ENCODE data around the gene TRAF2. TPM values are rescaled to one million over a fixed set of nuclear protein-coding genes. Genes with fewer than 3 reads are reported as not detected.
A peak's percentile ranks its signal among the peaks of the same experiment; 100 is the strongest.

The TRAF2 gene
- polyA plus RNA-seq, 4 donors, result 6.4 to 16.3 (median 13.3) TPM

DNA sequence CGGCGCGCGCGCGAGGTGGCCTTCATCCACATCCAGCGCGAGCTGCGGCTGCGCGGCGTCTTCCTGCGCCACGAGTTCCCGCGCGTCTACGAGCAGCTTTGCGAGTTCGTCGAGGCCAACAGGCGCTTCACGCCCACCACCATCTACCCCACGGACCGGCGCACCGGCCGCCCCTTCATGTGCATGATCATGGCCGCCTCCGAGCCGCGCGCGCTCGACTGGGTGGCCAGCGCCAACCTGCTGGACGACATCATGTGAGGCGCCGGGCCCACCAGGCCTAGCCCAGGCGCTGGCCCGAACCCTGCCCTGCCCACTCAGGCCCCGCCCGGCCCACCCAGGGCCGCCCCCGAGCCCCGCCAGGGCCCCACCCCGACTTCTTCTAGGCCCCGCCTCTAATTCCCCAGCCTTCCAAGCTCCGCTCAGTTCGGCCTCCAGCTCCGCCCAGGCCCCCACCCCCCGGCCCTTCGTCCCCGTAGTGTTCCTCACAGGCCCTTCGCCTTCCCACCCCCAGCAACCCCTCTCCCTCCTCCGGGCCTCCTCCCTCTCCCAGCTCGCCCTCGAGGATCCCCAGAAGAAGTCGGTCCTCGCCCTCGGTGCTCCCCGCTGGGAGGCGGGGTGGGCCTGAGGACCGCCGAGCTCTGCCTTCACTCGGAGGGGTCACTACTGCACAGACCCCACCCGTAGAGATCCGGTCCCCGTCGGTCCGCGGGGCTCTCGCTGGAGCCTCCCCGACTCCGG, 39.1 kb upstream of the TRAF2 start:
- DNase-seq (ENCODE audit: low read depth in 4 of 4, low spot score in 3 of 4), result no peak

DNA sequence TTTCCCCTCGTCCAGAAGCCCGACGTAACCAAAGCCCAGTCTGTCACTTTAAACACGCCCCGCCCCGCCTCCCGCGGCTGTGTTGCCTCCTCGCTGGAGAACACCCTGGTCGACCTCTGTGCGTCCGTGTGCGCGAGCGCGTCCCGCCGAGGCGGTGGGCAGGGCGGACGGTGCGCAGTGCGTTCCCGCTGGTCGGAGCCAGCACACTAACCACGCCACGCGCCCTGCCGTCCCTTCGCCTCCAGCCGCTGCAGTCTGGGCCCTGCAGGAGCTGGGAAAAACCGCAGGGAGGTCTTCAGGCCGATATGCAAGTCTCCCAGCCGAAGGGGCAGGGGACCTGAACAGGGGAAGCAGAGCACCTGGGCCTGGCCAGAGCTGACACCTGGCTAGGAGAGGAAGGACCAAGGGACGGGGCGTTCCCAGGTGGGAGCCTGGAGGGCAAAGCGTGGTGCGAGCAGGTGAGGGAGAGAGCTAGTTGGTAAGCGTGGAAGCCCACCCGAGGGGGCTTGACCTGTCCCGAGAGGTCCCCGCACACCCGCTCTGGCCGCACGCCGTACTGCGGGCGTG, 38.4 kb upstream of the TRAF2 start:
- DNase-seq (ENCODE audit: low read depth in 4 of 4, low spot score in 3 of 4), result peak in 1 of 4 donors; percentile 35

DNA sequence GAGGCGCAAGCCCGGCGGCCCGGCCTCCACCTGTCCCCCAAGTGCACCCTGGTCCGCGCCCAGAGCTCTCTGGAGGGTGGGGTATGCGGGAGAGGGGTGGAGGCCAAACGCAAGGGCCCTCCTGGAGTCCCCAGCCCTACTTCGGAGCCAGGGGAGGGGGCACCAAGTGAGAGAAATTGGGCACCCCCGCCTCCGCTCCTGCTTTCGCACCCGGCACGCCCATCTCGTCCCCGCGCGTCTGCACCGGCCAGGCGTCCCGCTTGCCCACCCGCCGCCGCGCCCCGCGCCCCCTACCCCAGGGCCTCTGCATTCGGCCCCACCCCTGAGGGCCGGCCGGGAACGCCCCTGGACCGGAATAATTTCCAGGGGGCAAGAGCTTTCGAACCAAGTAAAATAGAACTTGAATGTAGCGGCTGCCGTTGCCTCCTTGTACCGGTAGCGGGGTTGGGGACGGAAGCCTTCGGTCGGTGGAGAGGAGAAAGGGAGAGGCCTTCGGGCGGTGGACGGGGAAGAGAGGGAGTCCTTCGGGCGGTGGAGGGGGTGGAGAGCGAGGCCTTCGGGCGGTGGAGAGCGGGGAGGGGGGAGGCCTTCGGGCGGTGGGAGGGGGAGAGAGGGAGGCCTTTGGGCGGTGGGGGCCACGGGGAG, 37.8 kb upstream of the TRAF2 start:
- DNase-seq (ENCODE audit: low read depth in 4 of 4, low spot score in 3 of 4), result no peak

DNA sequence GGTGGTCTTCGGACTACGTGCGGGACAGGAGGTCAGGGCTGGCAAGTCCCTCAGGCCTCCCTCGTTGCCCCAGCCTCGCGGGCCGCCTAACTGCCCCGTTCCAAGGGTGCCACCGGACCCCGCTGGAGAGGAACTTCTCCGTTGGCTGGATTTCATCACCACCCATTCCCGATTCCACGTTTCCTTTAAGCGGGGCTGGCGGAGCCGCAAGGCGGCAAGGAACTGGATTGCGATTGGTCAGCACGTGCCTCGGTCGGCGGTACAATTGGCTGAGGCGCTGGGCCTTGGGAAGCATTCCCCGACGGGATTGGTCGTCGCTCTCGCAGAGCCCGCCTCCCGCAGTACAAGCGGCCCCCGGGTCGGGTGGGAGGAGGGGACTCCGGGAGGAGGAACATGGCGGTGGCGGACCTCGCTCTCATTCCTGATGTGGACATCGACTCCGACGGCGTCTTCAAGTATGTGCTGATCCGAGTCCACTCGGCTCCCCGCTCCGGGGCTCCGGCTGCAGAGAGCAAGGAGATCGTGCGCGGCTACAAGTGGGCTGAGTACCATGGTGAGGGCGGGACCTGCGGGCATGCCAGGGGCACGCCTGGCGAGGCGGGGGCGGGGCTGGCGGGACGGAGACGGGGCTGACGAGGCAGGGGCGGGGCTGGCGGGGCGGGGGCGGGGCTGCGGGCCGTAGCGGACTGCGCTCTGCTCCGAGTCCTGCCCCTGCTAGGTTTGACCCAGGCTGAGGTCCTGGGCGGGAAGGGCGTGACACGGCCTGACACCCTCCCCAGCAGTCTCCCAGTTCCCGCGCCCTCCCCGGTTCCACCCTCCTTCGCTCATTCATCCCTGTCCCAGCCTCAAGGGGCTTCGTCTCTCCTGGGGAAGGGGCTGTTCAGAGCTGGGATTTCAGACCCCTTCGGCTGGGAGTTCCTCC, 37.0 kb upstream of the TRAF2 start, which contains the start of gene PHPT1:
PHPT1 (plus strand) TSS at position 372 of the 922 bp plus-strand sequence; CDS start at position 394, 22 bp downstream.
- peak; percentile 96 to 98 (median 96) for DNase-seq (ENCODE audit: low read depth in 4 of 4, low spot score in 3 of 4)

DNA sequence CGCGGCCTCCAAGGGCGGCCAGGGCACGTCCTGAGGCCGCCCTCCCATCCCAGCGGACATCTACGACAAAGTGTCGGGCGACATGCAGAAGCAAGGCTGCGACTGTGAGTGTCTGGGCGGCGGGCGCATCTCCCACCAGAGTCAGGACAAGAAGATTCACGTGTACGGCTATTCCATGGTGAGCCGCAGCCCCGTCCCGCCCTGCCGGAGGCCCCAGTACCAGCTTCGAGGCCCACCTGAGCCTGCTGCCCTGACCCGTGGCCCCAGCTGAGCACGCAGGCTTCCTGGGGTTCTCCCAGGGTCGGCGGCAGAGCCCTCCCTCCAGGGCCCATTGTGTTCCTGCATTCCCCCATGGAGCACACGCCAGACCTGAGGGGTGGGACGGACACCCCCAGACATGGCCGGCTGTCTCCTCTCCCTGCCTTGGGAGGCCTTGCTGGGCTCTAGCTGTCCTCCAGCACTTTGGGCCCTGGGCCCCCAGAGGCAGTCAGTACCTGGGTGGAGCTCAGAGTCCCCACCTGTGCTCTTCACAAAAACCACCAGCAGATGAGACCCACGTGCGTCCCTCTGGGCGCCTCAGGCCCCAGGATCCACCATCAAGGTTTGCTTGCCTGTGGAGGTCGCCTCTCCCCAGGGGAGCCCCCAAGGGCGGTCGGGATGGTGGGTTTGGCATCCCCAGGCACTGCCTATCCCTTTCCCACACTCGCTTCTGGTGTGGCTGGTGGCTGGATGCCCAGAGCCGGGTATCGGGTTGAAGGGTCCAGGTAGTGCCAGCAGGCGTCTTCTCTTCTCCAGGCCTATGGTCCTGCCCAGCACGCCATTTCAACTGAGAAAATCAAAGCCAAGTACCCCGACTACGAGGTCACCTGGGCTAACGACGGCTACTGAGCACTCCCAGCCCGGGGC, 36.1 kb upstream of the TRAF2 start:
- DNase-seq (ENCODE audit: low read depth in 4 of 4, low spot score in 3 of 4), result no peak

DNA sequence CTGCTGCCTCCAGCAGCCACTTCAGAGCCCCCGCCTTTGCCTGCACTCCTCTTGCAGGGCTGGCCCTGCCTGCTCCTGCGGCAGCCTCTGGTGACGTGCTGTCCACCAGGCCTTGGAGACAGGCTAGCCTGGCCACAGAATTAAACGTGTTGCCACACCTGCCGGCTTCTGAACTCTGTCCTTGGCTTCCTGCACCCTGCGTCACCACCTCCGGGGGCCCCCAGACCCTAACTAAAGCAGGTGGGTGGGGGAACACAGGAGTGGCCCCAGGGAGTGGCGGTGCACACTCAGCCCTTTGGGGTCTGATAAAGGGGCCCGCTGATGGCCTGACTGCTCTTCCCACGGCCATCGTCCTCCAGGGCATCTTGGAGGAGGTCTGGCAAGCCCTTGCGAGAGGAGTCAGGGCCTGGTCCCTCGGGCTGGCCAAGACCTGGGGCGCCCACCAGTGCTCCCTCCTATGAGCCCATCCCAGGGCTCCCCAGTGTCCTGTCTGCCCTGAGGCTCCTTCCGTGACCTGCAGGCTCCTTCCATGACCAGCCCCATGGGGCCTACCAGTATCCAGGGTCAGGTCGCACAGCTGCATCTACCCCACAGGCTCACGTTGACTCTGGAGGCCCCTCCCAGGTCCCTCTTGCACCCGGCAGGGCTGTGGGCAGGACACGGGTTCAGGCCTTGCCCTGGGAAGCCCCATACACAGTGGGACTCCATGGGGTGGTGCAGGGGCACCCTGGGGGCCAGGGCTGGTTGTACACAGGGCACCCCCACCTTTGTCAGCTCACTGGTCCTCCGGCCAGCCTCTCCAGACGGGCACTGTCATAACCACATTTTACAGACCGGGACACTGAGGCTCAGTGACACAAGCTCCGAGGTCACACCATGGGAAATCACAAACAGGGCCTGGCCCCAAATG, 35.2 kb upstream of the TRAF2 start:
- no peak for DNase-seq (ENCODE audit: low read depth in 4 of 4, low spot score in 3 of 4)

DNA sequence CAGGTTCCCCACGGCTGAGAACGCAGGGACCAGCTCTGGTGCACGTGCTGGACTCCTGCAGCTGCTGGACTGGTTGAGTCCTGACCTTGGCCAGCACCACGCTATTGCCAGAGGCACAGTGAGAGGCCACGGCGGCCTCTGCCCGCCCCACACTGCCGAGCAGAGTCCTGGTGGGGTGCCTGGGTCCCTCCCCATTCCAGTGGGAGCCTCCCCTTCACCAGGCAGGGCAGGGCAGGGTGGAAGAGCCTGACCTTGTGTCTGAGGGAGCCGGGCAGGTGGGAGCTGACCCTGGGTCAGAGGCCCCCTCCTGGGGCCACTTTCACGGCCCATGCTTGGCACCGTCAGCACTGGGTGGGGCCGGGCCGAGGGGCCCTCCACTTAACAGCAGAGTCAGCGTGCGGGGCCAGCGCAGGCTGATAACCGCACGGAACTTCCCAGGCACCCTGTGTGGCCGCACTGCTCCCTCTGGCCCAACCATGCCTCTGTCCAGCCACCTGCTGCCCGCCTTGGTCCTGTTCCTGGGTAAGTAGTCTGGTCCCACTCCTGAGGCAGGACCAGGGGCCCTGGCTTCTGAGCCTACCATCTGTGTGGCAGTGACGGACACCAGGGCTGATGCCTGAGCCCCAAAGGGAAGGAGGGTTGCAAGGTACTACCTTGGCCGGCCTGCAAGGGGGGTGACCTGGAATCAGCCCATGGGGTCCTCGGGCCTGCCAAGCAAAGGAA, 34.2 kb upstream of the TRAF2 start, which contains the start of gene MAMDC4:
MAMDC4 (plus strand) TSS at position 406 of the 723 bp plus-strand sequence; CDS start at position 477, 71 bp downstream.
- no peak for DNase-seq (ENCODE audit: low read depth in 4 of 4, low spot score in 3 of 4)

DNA sequence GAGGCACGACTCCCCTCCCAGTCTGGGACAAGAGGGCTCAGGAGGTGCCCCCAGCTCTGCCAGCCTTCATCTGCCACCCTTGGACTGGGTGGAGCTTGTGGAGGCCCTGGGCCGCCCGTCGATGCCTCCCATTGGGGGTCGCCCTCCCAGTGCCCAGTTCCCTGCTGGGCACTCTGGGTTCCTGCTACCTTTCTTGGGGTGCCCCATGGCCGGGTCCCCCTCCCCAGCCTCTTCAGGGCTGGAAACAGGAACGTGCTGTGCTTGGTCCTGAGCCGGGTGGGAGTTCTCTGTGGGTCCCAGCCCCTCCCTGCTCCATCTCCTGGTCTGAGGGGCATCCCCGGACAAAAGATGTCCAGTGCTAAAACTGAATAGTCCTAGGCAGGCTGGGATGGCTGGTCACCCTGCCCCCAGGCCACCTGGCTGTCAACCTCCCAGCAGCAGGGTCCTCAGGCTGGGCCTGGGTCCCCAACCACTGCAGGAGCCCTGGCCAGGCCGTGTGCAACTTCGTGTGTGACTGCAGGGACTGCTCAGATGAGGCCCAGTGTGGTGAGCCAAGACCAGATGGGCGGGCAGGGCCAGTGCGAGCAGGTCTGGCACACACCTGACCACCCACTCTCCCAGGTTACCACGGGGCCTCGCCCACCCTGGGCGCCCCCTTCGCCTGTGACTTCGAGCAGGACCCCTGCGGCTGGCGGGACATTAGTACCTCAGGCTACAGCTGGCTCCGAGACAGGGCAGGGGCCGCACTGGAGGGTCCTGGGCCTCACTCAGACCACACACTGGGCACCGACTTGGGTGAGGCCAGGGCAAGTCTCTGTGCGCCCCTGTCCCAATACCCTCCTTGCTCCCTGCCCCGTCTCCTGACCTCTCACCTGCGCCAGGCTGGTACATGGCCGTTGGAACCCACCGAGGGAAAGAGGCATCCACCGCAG, 33.4 kb upstream of the TRAF2 start:
- DNase-seq (ENCODE audit: low read depth in 4 of 4, low spot score in 3 of 4), result no peak

DNA sequence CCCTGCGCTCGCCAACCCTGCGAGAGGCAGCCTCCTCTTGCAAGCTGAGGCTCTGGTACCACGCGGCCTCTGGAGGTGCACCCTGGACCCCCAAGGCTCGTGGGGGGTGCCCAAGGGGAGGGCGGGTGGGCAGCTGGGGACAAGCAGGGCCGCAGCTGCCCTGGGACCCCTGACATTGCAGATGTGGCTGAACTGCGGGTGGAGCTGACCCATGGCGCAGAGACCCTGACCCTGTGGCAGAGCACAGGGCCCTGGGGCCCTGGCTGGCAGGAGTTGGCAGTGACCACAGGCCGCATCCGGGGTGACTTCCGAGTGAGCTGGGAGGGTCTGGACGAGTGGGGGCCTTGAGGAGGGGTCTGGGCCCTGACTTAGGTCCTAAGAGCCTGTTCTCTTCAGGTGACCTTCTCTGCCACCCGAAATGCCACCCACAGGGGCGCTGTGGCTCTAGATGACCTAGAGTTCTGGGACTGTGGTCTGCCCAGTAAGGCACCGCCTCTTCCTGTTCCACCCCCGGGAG, 32.7 kb upstream of the TRAF2 start:
- DNase-seq (ENCODE audit: low read depth in 4 of 4, low spot score in 3 of 4), result no peak

DNA sequence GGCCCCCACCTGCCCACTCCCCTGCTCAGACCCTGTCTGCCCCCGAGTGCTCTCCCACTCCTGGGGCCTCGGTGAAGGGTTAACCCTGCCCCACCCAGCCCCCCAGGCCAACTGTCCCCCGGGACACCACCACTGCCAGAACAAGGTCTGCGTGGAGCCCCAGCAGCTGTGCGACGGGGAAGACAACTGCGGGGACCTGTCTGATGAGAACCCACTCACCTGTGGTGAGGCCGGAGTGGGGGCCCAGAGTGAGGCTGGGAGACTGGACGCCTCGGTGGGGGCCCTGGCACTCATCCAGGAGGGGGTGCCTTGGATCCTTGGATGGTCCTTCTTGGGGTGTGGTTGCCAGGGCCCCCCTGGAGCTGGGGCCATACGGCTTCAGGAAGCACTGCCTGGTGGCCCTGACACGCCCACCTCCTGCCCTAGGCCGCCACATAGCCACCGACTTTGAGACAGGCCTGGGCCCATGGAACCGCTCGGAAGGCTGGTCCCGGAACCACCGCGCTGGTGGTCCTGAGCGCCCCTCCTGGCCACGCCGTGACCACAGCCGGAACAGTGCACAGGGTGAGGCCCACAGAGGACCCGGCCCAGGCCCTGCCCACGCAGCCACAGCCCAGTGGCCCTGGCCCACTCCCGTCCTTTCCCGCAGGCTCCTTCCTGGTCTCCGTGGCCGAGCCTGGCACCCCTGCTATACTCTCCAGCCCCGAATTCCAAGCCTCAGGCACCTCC, 32.0 kb upstream of the TRAF2 start:
- DNase-seq (ENCODE audit: low read depth in 4 of 4, low spot score in 3 of 4), result no peak

DNA sequence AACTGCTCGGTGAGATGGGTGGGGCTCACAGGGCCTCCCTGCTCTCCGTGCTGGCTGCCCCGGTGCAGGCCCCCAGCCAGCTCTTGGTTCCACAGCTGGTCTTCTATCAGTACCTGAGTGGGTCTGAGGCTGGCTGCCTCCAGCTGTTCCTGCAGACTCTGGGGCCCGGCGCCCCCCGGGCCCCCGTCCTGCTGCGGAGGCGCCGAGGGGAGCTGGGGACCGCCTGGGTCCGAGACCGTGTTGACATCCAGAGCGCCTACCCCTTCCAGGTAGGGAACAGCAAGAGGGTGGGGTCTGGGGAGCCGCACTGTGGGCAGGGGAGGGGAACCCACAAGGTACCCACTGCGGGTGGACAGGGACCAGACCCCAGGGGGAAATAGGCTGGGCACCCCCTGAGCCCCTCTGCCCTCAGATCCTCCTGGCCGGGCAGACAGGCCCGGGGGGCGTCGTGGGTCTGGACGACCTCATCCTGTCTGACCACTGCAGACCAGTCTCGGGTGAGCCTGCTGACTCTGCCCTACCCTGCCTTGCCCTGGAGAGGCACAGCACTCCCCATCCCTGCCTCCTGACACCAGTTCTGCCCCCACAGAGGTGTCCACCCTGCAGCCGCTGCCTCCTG, 31.4 kb upstream of the TRAF2 start:
- no peak for DNase-seq (ENCODE audit: low read depth in 4 of 4, low spot score in 3 of 4)

DNA sequence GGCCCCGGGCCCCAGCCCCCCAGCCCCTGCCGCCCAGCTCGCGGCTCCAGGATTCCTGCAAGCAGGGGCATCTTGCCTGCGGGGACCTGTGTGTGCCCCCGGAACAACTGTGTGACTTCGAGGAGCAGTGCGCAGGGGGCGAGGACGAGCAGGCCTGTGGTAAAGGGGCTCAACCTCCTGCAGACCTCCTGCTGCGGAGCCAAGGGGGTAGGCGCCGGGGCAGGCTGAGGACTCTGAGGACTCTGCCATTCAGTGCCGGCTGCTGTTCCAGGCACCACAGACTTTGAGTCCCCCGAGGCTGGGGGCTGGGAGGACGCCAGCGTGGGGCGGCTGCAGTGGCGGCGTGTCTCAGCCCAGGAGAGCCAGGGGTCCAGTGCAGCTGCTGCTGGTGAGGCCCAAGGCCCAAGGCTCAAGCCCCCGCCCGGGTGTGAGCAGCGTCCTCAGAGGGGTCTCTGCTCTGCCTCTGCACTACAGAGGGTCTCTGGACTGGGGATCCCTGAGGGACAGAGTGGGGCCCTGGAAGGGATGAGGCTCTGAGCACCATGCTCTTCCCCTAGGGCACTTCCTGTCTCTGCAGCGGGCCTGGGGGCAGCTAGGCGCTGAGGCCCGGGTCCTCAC, 30.7 kb upstream of the TRAF2 start:
- no peak for DNase-seq (ENCODE audit: low read depth in 4 of 4, low spot score in 3 of 4)

DNA sequence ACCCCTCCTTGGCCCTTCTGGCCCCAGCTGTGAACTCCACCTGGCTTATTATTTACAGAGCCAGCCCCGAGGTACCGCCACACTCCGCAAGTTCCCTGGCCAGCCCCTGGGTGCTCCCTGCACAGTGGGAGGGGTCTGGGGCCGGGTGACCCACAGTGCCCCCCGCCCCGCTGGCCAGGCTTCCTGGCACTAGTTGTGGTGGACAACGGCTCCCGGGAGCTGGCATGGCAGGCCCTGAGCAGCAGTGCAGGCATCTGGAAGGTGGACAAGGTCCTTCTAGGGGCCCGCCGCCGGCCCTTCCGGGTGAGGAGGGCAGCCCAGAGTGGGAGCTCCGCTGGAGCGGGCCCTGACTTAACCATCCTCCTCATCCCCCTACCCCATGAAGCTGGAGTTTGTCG, 30.2 kb upstream of the TRAF2 start:
- no peak for DNase-seq (ENCODE audit: low read depth in 4 of 4, low spot score in 3 of 4)

DNA sequence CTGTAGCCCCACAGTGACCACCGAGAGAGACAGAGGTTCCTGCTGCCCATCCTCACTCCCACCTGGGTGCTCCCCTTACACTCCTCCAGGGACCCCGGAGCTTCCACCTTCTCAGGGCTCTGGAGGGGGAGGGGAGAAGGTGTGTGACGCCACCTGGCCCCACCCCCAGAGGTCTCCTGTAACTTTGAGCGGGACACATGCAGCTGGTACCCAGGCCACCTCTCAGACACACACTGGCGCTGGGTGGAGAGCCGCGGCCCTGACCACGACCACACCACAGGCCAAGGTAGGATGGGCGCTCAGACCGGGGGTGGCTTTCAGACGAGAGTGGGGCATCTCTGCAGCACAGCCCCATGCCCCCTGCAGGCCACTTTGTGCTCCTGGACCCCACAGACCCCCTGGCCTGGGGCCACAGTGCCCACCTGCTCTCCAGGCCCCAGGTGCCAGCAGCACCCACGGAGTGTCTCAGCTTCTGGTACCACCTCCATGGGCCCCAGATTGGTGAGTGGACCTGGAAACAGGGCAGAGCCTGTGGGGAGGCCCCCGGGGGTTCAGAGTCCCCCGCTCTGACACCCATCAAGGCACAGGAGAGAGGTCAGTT, 29.7 kb upstream of the TRAF2 start:
- no peak for DNase-seq (ENCODE audit: low read depth in 4 of 4, low spot score in 3 of 4)

DNA sequence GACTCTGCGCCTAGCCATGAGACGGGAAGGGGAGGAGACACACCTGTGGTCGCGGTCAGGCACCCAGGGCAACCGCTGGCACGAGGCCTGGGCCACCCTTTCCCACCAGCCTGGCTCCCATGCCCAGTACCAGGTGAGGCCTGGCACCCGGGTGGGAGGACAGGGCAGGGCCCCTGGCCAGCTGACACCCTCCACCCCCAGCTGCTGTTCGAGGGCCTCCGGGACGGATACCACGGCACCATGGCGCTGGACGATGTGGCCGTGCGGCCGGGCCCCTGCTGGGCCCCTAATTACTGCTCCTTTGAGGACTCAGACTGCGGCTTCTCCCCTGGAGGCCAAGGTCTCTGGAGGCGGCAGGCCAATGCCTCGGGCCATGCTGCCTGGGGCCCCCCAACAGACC, 29.1 kb upstream of the TRAF2 start:
- no peak for DNase-seq (ENCODE audit: low read depth in 4 of 4, low spot score in 3 of 4)

Data from left renal pelvis (tissue), 4 donors.